IPS-20b (cell line): ENCODE measurements around the gene CEACAM4.

ENCODE experiments used
- H3K27ac ChIP-seq: one replicate; pipeline ENCODE4 v1.5.1; 2013; ENCODE audit warnings: low read length
- H3K27me3 ChIP-seq: 2 replicates; pipeline ENCODE4 v1.6.1; 2013; ENCODE audit warnings: mild to moderate bottlenecking, low read length, inconsistent platforms; ENCODE audit not compliant: insufficient read depth
- H3K36me3 ChIP-seq: 2 replicates; pipeline ENCODE4 v1.6.1; 2013; ENCODE audit warnings: low read depth, mild to moderate bottlenecking, inconsistent platforms, low read length, moderate library complexity; ENCODE audit not compliant: insufficient read depth
- H3K4me1 ChIP-seq: 2 replicates; pipeline ENCODE4 v1.6.1; 2013; ENCODE audit warnings: mild to moderate bottlenecking, control low read depth, inconsistent platforms, low read length, moderate library complexity; ENCODE audit not compliant: insufficient read depth
- H3K4me3 ChIP-seq: 2 replicates; pipeline ENCODE4 v1.5.1; 2013; ENCODE audit warnings: mild to moderate bottlenecking, low read length, inconsistent platforms
- H3K9ac ChIP-seq: 2 replicates; pipeline ENCODE4 v1.6.1; 2013; ENCODE audit warnings: low read depth, mild to moderate bottlenecking, inconsistent platforms, low read length, moderate library complexity
- H3K9me3 ChIP-seq: 2 replicates; pipeline ENCODE4 v1.6.1; 2013; ENCODE audit warnings: mild to moderate bottlenecking, low read depth, low read length, inconsistent platforms; ENCODE audit not compliant: insufficient read depth

CEACAM4 gene

GRCh38 chr19:41637484-41637883, 10.6 kb upstream of the CEACAM4 start:
- no peaks in the 10 kb centered on the region for H3K36me3 ChIP-seq
- H3K9ac ChIP-seq, result no peak overlapping the region
- H3K27me3 ChIP-seq, result no peaks in the 10 kb centered on the region; the same call in 1 of the 2 replicates
- H3K4me1 ChIP-seq, result no peaks in the 10 kb centered on the region
- H3K4me3 ChIP-seq, result no peak overlapping the region
- no peak overlapping the region for H3K27ac ChIP-seq
- peaks cover 11% of the 10 kb centered on the region for H3K9me3 ChIP-seq

GRCh38 chr19:41627966-41628675, 1.2 kb upstream of the CEACAM4 start:
- H3K27me3 ChIP-seq, result no peaks in the 10 kb centered on the region; the same call in 1 of the 2 replicates
- no peaks in the 10 kb centered on the region for H3K36me3 ChIP-seq
- H3K9me3 ChIP-seq, result peaks cover 27% of the 10 kb centered on the region
- no peak overlapping the region for H3K9ac ChIP-seq
- no peak overlapping the region for H3K27ac ChIP-seq
- no peaks in the 10 kb centered on the region for H3K4me1 ChIP-seq
- H3K4me3 ChIP-seq, result no peak overlapping the region

GRCh38 chr19:41626278-41626677, 596 bp downstream of the CEACAM4 start:
- Histone ChIP-seq H3K27ac (no peak overlapping the region), H3K27me3 (no peaks in the 10 kb centered on the region; the same call in 1 of the 2 replicates), H3K9me3 (peaks cover 16% of the 10 kb centered on the region; the same call in 1 of the 2 replicates)

GRCh38 chr19:41624937-41625336, 1.9 kb downstream of the CEACAM4 start:
- no peak overlapping the region for H3K4me3 ChIP-seq
- H3K9ac ChIP-seq, result no peak overlapping the region
- H3K27me3 ChIP-seq, result no peaks in the 10 kb centered on the region; the same call in 1 of the 2 replicates
- peaks cover 3% of the 10 kb centered on the region; the same call in 1 of the 2 replicates for H3K9me3 ChIP-seq
- H3K36me3 ChIP-seq, result no peaks in the 10 kb centered on the region
- no peaks in the 10 kb centered on the region for H3K4me1 ChIP-seq
- H3K27ac ChIP-seq, result no peak overlapping the region

More at GRCh38 chr19:41626278-41626677, 596 bp downstream of the CEACAM4 start:
- Histone ChIP-seq H3K4me1 (no peaks in the 10 kb centered on the region), H3K9ac (no peak overlapping the region), H3K36me3 (no peaks in the 10 kb centered on the region), H3K4me3 (no peak overlapping the region)

GRCh38 chr19:41624515-41624914, 2.4 kb downstream of the CEACAM4 start:
- Histone ChIP-seq H3K27me3 (no peaks in the 10 kb centered on the region; the same call in 1 of the 2 replicates), H3K27ac (no peak overlapping the region), H3K36me3 (no peaks in the 10 kb centered on the region)

GRCh38 chr19:41623360-41623759, 3.5 kb downstream of the CEACAM4 start:
- Histone ChIP-seq H3K27ac (no peak overlapping the region), H3K9ac (no peak overlapping the region), H3K4me3 (no peak overlapping the region), H3K4me1 (no peaks in the 10 kb centered on the region), H3K27me3 (no peaks in the 10 kb centered on the region; the same call in 1 of the 2 replicates), H3K36me3 (no peaks in the 10 kb centered on the region), H3K9me3 (no peaks in the 10 kb centered on the region)

More at GRCh38 chr19:41624515-41624914, 2.4 kb downstream of the CEACAM4 start:
- no peaks in the 10 kb centered on the region for H3K4me1 ChIP-seq
- H3K9ac ChIP-seq, result no peak overlapping the region
- H3K9me3 ChIP-seq, result no peaks in the 10 kb centered on the region
- no peak overlapping the region for H3K4me3 ChIP-seq

- H3K9me3 ChIP-seq, result no peaks in the 10 kb centered on the region
- peaks cover 3% of the 10 kb centered on the region for H3K27me3 ChIP-seq
- no peak overlapping the region for H3K27ac ChIP-seq
Measured at GRCh38 chr19:41621654-41622053, 5.2 kb downstream of the CEACAM4 start.

GRCh38 chr19:41621226-41621625, 5.6 kb downstream of the CEACAM4 start:
- Histone ChIP-seq H3K9ac (no peak overlapping the region), H3K27ac (no peak overlapping the region), H3K4me3 (no peak overlapping the region), H3K27me3 (peaks cover 6% of the 10 kb centered on the region), H3K9me3 (no peaks in the 10 kb centered on the region), H3K36me3 (no peaks in the 10 kb centered on the region), H3K4me1 (no peaks in the 10 kb centered on the region)

More at GRCh38 chr19:41621654-41622053, 5.2 kb downstream of the CEACAM4 start:
- H3K36me3 ChIP-seq, result no peaks in the 10 kb centered on the region
- H3K4me3 ChIP-seq, result no peak overlapping the region
- H3K9ac ChIP-seq, result no peak overlapping the region
- H3K4me1 ChIP-seq, result no peaks in the 10 kb centered on the region

GRCh38 chr19:41620171-41620570, 6.7 kb downstream of the CEACAM4 start:
- no peaks in the 10 kb centered on the region for H3K4me1 ChIP-seq
- no peak overlapping the region for H3K4me3 ChIP-seq
- H3K9me3 ChIP-seq, result no peaks in the 10 kb centered on the region
- H3K27ac ChIP-seq, result no peak overlapping the region
- peaks cover 6% of the 10 kb centered on the region for H3K27me3 ChIP-seq
- no peaks in the 10 kb centered on the region for H3K36me3 ChIP-seq
- no peak overlapping the region for H3K9ac ChIP-seq

GRCh38 chr19:41619018-41619556, 7.8 kb downstream of the CEACAM4 start:
- Histone ChIP-seq H3K27ac (no peak overlapping the region), H3K9me3 (no peaks in the 10 kb centered on the region; the same call in 1 of the 2 replicates), H3K9ac (no peak overlapping the region), H3K4me3 (no peak overlapping the region), H3K4me1 (no peaks in the 10 kb centered on the region), H3K27me3 (peaks cover 11% of the 10 kb centered on the region), H3K36me3 (no peaks in the 10 kb centered on the region)

GRCh38 chr19:41617941-41618730, 8.7 kb downstream of the CEACAM4 start:
- H3K9ac ChIP-seq, result no peak overlapping the region
- no peak overlapping the region for H3K27ac ChIP-seq
- no peaks in the 10 kb centered on the region for H3K36me3 ChIP-seq
- H3K9me3 ChIP-seq, result peaks cover 5% of the 10 kb centered on the region
- H3K4me1 ChIP-seq, result no peaks in the 10 kb centered on the region
- peaks cover 15% of the 10 kb centered on the region for H3K27me3 ChIP-seq
- H3K4me3 ChIP-seq, result no peak overlapping the region
